ENCODE measurements around the gene MISP3.

The MISP3 gene

GRCh38 chr19:14053500-14053899 is 19.1 kb upstream of the MISP3 start:
- DNase-seq (ENCODE audit: low read depth) = no peak

- DNase-seq (ENCODE audit: low read depth) = no peak
These were observed 18.5 kb upstream of the MISP3 start for GRCh38 chr19:14054099-14054498.

DNA sequence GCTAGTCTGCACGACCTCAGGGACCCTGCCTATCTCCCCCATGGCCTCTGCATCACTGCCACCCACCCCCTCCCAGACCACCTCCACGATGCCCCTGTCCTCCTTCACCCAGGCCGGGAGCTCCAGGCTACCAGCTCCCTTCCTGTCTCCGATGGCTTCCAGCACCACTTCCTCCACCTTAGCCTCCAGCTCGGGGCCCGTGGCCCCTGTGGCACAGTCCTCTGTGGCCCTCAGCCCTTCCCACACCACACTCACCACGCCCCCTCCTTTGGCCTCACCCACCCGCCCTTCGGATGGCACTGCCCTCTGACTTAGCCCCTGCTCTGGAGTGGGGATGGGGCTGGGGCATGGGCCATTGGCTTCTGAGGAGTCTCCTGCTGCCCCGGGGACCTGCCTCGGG is 17.9 kb upstream of the MISP3 start:
- no peak for DNase-seq (ENCODE audit: low read depth)

DNA sequence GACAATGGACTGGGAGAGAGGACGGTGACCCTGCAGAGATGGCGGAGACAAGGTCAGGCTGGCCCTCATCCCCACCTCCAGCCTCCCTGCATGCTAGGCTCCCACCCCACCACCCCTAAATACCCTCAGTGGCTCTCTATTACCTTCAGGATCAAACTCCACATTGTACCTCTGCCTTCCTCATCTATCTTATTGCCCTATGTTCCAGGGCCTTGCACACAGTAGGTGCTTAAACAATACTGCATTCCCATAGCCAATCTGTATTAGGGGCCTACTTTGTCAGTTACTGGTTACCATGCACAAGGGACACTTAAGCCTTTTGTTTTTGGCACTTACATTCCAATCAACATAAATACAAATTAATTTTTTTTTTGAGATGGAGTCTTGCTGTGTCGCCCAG is 17.2 kb upstream of the MISP3 start:
- DNase-seq (ENCODE audit: low read depth) = no peak

GRCh38 chr19:14056069-14056666 is 16.4 kb upstream of the MISP3 start:
- no peak for DNase-seq (ENCODE audit: low read depth)

DNA sequence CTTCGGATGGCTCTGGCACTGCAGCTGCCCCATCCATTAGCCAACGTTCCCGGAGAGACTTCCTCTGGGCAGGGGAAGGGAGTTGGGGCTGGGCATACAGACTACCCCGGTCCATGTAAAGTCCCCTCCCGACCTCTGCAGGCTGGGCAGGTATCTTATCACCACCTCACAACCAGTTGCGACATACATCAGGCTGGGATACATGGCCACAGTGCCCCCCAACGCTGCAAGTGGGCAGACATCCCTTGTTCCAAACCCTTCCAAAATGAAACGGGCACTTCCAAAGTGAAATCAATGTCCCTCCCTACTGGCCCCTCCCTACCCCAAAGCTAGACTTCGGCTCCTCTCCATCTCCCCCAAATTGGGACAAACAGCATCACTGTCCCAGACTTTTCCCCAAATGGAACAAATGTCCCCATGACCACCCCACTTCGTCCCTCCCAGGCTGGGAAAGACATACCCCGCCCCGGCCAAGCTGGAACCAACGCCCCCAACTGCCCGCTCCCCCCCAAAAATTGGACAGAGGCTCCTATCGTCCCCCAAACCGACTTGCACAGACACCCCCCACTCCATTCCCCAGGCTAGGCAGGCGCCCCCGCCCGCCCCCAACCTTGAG is 15.7 kb upstream of the MISP3 start:
- DNase-seq (ENCODE audit: low read depth) = no peak

DNA sequence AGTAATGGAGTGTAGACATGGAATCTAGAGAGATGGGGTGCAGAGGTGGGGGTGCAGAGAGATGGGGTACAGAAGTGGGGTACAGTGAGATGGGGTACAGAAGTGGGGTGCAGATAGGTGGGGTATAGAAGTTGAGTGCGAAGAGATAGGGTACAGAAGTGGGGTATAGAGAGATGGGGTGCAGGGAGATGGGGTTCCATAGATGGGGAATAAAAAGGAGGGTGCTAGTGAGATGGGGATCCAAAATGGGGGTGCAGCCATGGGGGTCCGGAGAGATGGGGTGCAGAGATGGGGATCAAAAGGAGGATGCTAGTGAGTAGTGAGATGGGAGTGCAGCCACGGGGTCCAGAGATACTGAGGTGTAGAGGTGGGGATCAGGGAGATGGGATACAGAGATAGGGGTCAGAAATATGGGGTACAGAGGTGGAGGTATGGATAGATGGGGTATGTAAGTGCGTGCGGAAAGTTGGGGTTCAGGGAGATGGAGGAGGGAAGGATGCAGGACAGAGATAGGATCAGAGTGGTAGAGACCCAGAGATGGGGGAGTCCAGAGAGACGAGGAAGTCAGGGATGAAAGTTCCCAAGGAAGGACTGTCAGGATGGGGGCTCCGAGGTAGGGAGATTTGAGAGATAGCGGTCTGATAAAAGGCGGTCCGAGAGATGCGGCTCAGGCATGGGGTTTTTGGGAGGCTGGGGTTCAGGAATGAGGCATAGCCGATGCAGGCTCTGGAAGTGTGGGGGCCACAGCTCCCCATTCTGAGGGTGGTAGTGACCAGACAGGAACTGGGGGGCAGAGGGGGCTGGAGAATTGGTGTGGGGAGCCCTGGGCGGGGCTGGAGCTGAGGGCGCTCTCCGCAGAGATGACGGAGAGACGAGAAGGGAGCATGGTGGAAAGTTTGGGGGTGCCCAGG is 14.1 kb upstream of the MISP3 start:
- no peak for DNase-seq (ENCODE audit: low read depth)

GRCh38 chr19:14059093-14059480 is 13.5 kb upstream of the MISP3 start:
- peak; percentile 32 for DNase-seq (ENCODE audit: low read depth)

DNA sequence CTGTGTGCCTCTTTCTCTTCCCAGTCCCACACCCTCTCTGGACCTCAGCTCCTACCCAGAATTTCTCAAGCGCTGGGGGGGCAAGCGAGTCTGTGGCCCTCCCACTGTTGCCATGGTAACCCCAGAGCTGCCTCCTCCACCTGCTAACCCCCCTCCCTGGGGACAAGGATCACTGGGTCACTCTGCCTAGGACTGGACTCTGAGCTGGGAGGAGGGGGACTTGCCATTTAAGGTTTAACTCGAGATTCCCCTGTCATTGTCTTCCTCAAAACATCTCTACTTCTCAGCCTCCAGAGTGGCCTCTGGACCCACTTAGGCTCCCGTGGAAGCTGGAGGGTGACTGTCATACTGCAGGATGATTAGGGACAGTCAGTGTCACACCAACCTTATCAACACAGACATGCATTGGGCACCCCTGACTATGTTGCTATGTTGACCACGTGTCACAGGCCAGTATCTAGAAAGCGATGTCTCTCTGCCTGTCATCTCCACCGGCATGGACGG is 12.9 kb upstream of the MISP3 start:
- DNase-seq (ENCODE audit: low read depth) = no peak

- DNase-seq (ENCODE audit: low read depth) = no peak
These were observed 11.4 kb upstream of the MISP3 start for GRCh38 chr19:14061081-14061749.

DNA sequence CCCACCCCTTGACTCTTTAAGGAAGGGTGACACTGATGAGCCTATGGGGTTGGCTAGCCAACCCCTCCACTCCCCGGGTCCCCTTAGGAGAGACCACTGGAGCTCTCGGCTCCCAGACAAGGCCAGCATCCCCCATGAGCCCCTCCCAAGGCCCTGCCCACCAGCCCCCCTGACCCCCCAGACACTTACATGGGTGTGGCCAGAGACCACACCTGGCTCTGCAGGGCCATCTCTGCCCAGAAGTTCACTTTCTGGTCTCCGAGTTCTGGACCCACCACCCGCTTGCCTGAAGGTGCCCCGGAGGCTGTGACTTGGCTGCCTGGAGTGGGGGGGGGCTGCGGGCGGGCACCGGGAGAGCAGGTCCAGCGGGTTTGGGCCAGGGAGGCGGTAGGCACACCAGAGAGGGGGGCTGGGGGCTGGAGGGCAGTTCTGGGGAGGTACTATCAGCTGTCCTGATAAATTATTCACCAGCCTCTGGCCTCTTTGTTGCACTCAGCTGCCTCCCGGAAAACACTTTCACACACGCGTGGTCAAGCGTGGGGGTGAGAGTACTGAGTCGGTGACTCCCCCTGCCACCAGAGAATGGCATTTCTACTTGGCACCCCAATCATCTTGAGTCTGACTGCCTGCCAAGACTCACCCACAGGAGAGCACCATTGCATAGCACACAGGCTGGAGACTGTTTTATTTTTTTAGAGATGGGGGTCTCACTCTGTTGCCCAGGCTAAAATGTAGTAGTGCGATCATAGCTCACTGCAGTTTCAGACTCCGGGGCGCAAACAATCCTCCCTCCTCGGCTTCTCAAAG is 10.6 kb upstream of the MISP3 start, which contains the start of gene PALM3:
PALM3 (minus strand) TSS at position 326 of the 807 bp plus-strand sequence; CDS start at position 230, 96 bp downstream.
- no peak for DNase-seq (ENCODE audit: low read depth)

GRCh38 chr19:14062558-14062855 is 10.1 kb upstream of the MISP3 start:
- DNase-seq (ENCODE audit: low read depth) = no peak

- DNase-seq (ENCODE audit: low read depth) = no peak
These were observed 9.5 kb upstream of the MISP3 start for GRCh38 chr19:14063105-14063504.

DNA sequence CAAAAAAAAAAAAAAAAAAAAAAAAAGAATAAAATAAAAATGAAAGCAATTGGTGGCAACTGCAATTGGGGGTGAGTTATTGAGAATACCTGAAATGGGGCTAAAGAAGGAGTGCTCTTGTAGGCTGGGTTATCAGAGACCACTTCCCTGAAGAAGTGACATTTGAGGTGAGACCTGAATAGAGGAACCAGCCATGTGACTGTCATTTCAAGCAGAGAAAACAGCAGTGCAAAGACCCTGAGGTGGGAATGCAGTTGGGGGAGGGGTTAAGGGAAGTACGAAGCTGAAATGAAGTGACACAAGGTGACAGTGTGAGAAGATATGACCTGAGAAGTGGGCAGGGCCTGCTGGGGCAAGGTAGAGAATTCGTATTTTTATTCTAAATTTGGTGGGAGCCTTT is 6.5 kb upstream of the MISP3 start:
- no peak for DNase-seq (ENCODE audit: low read depth)

- no peak for DNase-seq (ENCODE audit: low read depth)
These were observed 2.1 kb upstream of the MISP3 start for GRCh38 chr19:14070268-14071050.

GRCh38 chr19:14073261-14073924 is 807 bp downstream of the MISP3 start:
- DNase-seq (ENCODE audit: low read depth) = peak; percentile 45

DNA sequence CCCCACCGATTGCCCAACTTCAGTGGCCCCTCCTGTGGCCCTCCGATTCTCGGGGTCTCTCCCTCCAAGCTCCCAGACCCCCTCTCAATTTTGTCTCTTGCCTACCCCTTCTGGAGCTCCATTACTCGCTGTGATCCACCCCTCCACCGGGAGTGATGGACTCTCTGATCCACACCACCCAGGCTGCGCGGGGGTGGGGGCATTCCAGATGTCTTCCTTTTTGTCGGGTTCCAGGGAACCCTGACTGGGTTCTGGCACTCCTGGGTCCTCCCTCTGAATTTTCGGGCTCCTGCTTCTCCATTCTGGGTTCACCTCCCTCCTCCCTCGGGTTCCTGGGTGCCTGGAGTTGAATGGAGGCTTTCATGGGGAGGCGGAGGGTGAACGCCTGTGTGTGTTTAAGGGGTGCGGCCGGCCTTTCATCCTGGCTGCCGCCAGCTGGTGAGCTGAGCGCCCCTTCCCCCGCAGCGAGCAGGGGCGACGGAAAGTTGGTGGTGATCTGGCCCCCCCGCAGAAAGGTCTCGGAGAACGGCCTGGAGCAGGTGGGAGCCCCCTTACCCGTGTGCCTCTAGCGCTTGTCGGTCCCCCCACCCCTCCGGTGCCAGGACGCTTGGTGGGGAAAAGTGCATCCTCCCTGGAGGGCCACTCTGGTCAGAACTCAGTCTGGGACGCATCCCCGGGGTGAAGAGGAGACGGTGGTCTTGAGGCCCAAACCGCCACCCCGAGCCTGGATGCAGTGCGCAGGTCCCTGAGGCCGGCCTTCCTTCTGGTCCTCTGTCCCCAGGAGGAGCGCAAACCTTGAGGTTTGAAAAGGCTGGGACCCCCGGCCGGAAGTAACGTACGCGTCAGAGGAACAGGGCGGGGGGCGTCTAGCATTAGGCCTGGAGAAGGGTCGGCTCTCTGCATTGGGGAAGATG is 1.6 kb downstream of the MISP3 start:
- DNase-seq (ENCODE audit: low read depth) = no peak

GRCh38 chr19:14078411-14078810 is 5.8 kb downstream of the MISP3 start:
- no peak for DNase-seq (ENCODE audit: low read depth)

Data from stimulated activated CD8-positive, alpha-beta memory T cell treated with anti-CD3 and anti-CD28 coated beads, Interleukin-15, amount 100 ng/mL, for 1 hour (primary cell).